ENCODE data around the gene RCSD1.

GRCh38 chr1:167587872-167588271 is 42.2 kb upstream of the RCSD1 start:
- TF ChIP-seq, protein P1, sequence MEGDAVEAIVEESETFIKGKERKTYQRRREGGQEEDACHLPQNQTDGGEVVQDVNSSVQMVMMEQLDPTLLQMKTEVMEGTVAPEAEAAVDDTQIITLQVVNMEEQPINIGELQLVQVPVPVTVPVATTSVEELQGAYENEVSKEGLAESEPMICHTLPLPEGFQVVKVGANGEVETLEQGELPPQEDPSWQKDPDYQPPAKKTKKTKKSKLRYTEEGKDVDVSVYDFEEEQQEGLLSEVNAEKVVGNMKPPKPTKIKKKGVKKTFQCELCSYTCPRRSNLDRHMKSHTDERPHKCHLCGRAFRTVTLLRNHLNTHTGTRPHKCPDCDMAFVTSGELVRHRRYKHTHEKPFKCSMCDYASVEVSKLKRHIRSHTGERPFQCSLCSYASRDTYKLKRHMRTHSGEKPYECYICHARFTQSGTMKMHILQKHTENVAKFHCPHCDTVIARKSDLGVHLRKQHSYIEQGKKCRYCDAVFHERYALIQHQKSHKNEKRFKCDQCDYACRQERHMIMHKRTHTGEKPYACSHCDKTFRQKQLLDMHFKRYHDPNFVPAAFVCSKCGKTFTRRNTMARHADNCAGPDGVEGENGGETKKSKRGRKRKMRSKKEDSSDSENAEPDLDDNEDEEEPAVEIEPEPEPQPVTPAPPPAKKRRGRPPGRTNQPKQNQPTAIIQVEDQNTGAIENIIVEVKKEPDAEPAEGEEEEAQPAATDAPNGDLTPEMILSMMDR (IDR thresholded peaks at IDR 0.05) = no peak
- TF ChIP-seq POLR2A (IDR thresholded peaks at IDR 0.05) = no peak

All from thyroid gland (tissue), 4 donors.